GM18507 (cell line): Measurements from ENCODE around the gene SYNPO.

Experiments used
- DNase-seq: peaks from one replicate; pipeline ENCODE4 v3.0.0; 2011; ENCODE audit warnings: low read depth; ENCODE audit not compliant: insufficient read length; ENCODE audit errors: extremely low spot score
- FAIRE-seq: peaks from 2 replicates; lab custom pipeline; 2011; peaks lifted over from hg19 to GRCh38; lab: Jason Lieb, UNC

The SYNPO gene

DNA sequence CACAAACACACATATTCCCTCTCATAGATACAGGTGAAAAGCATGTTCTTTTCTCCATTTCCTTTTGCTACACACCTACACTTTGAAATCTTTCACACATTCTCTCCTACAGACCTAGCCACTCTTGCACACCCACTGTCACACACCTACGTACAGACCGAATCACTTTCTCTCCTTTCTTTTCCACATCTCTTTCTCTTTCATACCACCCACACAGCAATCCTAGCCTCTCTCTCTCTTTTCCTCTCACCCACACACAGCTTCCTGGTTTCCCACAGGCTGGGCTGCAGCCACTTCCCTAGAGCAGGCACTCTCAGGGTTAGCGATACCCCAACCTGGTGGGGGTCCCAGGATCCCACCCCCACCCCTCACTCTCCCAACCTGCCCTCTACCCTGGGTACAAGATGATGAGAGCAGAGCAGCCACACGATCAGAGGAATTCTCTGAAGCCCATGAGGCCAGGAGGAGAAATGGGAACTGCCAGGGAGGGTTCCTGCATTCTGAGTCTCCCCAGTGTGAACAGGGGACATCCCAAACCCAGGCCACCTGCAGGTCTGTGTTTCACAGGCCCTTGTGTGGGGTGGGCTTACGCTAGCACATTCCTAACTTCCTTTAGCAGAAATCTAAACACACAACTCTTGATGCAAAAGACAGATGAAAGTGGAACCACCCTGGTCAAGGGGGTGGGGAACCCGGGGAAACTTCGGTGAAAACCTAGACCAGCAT lies 17.1 kb upstream of the SYNPO start:
- DNase-seq: no peak
- FAIRE-seq: peak; percentile 81

GRCh38 chr5:150623878-150624216 lies 16.6 kb upstream of the SYNPO start:
- no peak for FAIRE-seq
- DNase-seq: no peak

- DNase-seq (peak; percentile 56), FAIRE-seq (no peak)
Observed at GRCh38 chr5:150624334-150625163, 15.9 kb upstream of the SYNPO start.

- DNase-seq (no peak), FAIRE-seq (no peak)
Observed at GRCh38 chr5:150625164-150625535, 15.3 kb upstream of the SYNPO start.

GRCh38 chr5:150625831-150626746 lies 14.4 kb upstream of the SYNPO start:
- DNase-seq (no peak), FAIRE-seq (peak; percentile 78)

DNA sequence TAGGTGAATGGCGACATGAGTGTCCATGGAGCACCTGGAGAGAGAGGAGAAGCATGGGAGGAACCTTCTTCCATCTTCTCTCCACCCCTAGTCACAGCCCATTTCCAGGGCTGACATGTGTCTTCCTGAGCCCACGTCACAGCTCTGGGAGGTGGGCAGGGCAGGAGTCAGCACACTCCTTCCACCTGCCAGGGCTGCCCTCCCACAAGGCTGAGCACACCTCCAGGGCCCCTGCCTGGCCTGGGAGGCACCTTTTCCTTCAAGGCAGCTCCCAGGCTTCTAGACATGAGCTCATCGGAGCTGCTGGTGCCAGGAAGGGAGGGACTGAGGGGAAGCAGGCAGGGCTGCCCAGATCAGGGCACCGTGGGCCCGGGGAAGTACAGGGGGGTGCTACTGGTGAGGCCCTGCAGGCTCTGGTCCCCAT lies 13.6 kb upstream of the SYNPO start:
- DNase-seq: no peak
- FAIRE-seq: no peak

DNA sequence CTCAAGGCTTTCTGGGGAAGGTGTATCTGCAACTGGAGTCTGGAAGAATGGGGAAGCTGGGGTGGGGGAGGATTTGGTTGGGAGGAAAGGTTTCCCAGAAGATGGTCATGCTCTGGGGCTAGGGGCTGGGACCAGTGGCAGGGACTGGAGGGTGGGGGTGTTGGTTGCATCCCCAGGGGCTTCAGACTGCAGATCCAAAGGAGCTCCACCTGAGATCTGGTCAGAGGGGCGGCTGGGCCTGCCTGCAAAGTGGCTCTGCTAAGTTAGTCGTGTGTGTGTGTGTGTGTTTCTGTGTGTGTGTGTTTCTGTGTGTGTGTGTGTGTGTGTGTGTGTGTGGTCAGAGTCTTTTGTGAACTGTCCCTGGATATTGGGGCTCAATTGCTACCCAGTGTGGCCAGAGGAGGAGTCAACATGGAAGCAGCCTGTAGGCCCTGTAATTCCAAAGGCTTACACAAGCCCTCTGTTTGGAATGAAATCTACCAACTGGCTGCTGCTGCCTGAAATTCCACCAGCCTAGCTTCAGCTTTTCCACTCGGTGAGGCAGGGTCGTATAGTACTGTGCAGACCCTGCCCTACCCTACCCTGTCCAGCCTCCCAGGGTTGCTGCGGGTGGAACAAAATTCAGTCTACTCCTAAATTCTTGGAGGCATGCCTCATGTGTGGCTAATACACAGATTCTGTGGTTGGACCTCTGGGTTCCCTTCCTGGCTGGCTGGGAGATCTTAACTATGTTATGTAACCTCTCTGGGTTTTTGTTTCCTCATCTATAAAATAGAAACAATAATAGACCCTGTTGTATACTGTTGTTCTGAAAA lies 12.5 kb upstream of the SYNPO start:
- FAIRE-seq: no peak
- no peak for DNase-seq

DNA sequence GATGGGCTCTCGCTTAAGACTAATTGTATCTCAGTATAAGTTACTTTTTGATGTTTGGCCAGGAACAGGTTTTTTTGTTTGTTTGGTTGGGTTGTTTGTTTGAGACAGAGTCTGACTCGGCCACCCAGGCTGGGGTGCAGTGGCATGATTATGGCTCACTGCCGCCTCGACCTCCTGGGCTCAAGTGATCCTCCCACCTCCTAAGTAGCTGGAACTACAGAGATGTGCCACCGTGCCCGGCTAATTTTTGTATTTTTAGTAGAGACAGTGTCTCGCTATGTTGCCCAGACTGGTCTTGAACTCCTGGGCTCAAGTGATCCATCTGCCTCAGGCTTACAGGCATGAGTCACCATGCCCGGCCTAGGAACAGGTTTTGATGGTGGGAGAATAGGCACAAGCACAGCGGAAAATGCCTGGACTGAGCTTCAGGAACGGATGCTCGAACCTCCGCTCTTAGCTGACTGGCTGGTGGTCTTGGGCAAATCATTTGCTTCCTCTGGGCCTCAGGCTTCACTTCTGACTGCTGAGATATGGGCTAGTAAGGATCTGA lies 11.4 kb upstream of the SYNPO start:
- DNase-seq: no peak
- FAIRE-seq: no peak

- FAIRE-seq (no peak), DNase-seq (no peak)
Observed at GRCh38 chr5:150630016-150630415, 10.4 kb upstream of the SYNPO start.

DNA sequence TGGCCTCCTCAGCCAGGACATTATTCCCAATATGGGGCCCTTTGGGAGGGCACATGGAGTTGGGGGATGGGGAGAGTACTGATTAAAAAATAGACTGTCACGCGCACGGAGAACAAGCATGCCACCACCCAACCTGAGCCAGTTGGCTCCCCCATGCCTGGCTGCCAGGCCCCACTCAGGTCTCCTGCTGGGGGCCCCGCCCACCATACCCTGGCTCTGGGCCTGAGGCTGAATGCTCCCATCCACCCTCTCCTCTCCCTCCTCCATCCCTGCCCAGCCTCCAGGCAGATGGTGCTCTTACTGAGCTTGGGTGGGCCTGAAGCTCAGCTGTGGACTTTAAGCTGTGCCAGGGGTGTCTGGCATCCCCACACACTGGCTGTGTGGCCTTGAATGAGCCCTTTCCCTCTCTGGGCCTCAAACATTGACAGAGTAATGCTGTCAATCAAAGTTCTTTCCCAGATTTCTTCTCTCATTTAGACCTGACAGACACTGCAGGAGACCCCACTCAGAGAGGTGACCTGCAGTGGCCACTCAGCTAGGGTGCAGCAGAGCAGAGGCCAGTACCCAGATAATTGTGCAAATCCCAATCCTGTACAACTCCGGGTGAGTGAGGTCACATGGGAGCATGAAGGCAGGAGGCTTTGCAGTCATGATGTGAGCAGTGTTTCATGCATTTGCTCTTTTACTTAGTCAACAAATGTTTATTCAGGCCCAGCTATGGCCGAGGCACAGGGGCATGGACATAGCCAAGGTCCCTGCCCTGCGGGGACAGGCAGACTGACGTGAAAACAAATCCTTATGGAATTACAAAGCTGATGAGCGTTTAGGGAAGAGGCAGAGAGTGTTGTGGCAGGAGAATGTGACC lies 9.8 kb upstream of the SYNPO start:
- DNase-seq (no peak), FAIRE-seq (no peak)

GRCh38 chr5:150631326-150631701 lies 9.1 kb upstream of the SYNPO start:
- FAIRE-seq (no peak), DNase-seq (no peak)

DNA sequence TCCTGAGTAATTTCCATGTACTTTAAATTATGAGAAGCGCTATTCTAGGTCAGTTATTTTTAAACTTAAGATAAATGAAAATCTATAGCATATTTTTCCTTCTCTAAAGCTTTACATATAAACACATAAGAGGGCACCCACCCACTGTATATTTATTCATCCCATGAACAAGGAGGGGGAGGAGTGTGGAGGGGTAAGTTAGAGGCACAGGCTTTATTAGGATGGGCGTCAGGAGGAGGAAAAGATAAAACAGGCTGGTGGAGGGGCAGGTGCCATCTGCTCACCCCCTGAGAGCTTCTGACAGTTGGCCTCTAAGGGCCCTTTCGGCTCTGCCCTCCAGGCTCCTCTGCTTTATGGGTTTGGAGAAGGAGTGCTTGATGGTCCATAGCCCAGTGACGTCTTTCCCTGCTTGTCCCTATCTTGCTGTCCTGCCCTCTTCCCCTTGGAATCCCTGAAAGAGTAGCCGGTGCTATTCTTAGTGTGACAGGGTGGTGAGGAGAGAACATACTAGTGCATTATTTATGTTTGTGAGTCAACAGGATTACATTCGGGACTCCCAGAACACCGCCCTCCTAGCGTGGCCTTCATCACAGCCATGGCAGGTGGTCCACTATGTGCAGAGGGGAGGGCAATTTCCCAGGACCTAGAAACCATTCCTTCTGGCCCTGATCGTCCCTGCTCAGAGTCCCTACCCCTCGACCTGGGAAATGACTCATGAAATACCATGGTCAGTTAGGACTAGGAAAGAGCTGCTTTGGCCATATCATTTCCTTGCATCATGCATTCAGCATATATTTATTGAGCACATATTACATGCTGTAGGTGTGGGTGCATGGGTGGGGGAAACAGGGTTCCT lies 7.9 kb upstream of the SYNPO start:
- no peak for FAIRE-seq
- no peak for DNase-seq

- no peak for DNase-seq
- FAIRE-seq: no peak
Observed at GRCh38 chr5:150633429-150633828, 7.0 kb upstream of the SYNPO start.

GRCh38 chr5:150636391-150637244 lies 3.8 kb upstream of the SYNPO start:
- DNase-seq (no peak), FAIRE-seq (no peak)

DNA sequence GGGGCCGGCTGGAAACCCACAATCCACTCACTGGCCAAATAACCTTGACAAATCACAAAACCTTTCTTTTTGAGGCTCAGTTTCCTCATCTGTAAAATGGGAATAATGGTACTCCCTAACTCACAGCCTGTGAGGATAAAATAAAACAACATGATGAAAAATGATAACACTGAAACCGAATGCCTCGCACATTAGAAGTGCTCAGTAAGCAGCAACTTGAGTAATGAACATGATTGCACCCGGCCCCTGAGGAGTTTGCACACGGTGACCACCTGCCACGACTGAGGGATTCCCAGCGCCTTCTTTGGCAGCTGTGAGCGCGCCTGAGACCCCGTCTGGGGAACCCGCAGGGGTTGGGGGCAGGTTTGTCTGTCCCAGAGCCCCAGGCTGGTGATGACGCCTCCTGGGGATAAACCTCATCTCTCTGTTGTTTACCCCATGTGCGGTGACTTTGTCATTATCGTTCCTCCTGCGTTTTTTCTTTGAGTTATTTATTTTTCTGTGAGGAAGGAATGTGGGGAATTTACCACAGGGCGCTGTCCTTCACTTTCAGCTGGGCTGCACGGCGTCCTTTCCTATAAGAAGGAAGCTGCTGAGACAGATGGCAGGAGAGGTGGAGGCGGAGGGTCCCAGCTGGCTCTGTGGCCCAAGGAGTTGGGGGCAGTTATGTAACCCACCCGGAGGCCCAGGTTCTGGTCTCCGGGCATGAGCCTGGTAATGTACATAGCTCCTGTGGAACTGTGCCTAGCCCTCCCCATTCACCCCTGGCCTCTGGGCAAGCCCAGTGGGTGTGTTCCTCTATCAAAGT lies 3.0 kb upstream of the SYNPO start:
- no peak for DNase-seq
- no peak for FAIRE-seq

GRCh38 chr5:150638053-150638444 lies 2.4 kb upstream of the SYNPO start:
- FAIRE-seq: no peak
- no peak for DNase-seq
